HG03280 (cell line): ENCODE results near the gene IDI2.

Experiments used
- ATAC-seq: cut with Tn5 transposase; IDR thresholded peaks from one replicate; pipeline ENCODE4 v1.9.1; 2021; ENCODE audit warnings: mild to moderate bottlenecking, moderate library complexity; ENCODE audit not compliant: unreplicated experiment

The IDI2 gene

GRCh38 chr10:985361-985760 is 40.3 kb downstream of the IDI2 start:
- ATAC-seq, result no peak

GRCh38 chr10:983971-984655 is 41.5 kb downstream of the IDI2 start:
- no peak for ATAC-seq

DNA sequence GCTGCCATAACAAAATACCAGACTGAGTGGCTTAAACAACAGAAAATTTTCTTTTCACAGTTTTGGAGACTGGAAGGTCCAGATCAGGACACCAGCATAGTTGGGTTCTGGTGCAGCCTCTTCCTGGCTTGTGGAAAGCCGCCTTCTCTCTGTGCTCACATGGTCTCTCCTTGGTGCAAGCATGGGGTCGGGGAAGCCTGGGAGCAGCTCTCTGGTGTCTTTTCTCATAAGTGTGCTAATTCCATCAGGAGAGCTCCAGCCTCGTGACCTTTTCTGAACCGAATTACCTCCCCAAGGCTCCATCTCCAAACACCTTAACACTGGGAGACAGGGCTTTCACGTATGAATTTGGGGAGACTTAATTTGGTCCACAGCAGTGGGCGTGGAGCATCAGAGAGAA is 42.3 kb downstream of the IDI2 start:
- no peak for ATAC-seq

DNA sequence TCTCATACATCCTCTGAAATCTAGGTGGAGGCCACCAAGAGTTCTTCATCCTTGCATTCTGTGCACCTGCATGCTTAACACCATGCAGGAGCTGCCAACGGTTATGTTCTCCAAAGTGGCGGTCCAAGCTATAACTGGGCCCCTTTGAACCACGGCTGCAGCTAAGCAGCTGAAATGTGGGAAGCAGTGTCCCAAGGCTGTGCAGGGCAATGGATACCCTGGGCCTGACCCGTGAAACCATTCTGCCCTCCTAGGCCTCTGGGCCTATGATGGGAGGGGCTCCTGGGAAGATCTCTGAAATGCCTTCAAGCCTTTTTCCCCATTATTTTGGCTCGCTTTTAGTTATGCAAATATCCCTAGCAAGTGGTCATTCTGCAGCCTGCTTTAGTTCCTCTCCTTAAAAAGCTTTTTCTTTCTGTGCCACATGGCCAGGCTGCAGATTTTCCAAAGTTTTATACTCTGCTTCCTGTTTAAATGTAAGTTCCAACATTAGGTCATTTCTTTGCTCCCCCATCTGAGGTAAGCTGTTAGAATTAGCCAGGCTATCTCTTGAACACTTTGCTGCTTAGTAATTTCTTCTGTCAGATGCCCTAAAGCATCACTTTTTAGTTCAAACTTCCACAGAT is 45.1 kb downstream of the IDI2 start:
- no peak for ATAC-seq

- no peak for ATAC-seq
Measured at GRCh38 chr10:978826-979421, 46.7 kb downstream of the IDI2 start.

DNA sequence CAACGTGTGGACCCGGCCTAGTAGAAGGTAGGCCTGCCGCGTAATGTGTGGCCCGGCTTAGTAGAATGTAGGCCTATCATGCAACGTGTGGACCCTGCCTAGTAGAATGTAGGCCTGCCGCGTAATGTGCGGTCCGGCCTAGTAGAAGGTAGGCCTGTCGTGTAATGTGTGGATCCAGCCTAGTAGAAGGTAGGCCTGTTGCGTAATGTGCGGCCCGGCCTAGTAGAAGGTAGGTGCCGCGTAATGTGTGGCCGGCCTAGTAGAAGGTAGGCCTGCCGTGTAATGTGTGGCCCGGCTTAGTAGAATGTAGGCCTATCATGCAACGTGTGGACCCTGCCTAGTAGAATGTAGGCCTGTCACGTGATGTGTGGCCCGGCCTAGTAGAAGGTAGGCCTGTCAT is 49.3 kb downstream of the IDI2 start:
- ATAC-seq, result no peak

DNA sequence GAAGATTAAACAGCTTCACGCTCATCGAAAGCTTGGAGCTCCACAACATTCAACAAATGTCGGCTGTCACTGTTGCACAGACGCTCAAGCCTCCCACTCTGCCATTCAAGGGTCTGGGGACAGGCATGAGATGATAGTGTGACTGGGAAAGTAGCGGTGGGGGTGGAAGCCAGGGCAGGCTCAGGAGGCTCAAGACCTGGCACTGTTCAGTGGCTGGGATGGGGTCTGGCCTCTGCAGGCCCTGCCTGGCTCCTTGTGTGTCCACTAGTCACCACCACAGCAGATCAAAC is 50.9 kb downstream of the IDI2 start:
- ATAC-seq, result no peak

DNA sequence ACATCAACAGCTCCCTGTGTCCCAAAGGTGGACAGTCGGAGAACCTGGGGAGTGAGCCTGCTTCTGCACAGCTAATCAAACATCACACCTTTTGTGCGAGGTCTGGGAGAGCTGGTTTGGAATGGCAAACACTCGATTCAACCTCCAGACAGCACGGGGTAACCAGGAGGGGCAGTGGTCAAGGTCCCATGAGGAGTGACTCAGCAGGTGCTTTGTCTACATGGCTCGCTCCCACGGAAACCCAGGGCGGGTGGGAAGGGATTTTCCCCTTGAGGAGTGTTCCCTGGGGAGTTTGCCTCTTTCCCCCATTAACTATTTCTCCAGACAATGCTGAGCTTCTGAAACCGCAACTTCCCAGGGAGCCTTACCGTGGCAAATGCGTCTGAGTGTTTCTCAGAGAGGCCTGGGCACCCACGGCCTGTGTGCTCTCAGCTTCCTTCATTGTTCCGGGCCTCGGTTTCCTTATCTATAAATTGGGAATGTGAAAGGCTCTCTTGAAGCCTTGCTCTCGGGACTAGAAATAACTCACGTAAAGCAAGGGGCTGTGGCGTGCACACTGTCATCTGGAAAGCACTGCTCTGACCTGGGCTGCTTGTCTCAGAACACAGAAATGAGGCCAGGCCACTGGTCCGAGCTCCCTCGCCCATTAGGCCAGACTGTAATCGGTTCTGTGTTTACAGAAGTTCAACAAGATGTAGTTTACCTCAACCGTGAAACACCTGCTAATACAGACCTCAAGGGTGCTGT is 51.4 kb downstream of the IDI2 start:
- ATAC-seq, result no peak

- ATAC-seq, result no peak
Measured at GRCh38 chr10:972763-973162, 52.9 kb downstream of the IDI2 start.

DNA sequence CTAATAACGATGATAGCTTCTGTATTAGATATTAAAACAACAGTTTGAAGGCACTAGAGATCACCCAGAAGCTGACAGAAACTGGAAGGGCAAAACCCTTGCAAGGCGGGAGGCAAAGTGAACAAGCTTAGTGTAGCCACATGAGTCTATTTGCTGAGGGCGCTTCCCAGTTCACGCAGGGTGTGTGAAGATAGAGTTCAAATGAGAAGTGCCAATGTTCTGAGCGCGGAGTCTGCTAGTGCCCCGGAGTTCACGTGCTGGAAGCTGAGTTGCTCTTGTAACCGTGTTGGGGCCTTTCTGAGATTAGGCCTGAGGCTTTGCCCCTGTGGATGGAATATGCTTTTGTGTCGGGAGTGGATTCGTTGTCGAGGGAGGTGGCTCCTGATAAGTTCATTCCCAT is 54.0 kb downstream of the IDI2 start:
- no peak for ATAC-seq

- ATAC-seq, result no peak
Measured at GRCh38 chr10:971150-971542, 54.5 kb downstream of the IDI2 start.

- ATAC-seq, result no peak
Measured at GRCh38 chr10:970311-971149, 55.1 kb downstream of the IDI2 start.

GRCh38 chr10:969473-970150 is 56.0 kb downstream of the IDI2 start:
- no peak for ATAC-seq
